SKM-1 (cell line): ENCODE measurements around the gene ZBED3.
"Not testable (repeated sequence)": the region's sequence is repeated elsewhere in the genome, so short reads cannot be mapped to it uniquely, and the experiment has no call there.

Experiments used
- DNase-seq: peaks from one replicate; lab custom pipeline; 2025; ENCODE audit not compliant: unreplicated experiment; lab: John Stamatoyannopoulos, UW

The ZBED3 gene

GRCh38 chr5:77086689-77087483 lies at the start of gene ZBED3:
Gene ZBED3 (minus strand): TSS chr5:77087285. CDS start chr5:77077878, 9,407 bp downstream.
- DNase-seq, result peak; percentile 21

- no peak for DNase-seq
Observed at GRCh38 chr5:77133061-77133758, 46.1 kb upstream of the ZBED3 start.

- no peak for DNase-seq
Observed at GRCh38 chr5:77131361-77131760, 44.3 kb upstream of the ZBED3 start.

- DNase-seq, result no peak
Observed at GRCh38 chr5:77129391-77129990, 42.4 kb upstream of the ZBED3 start.

- no peak for DNase-seq
Observed at GRCh38 chr5:77128411-77129061, 41.5 kb upstream of the ZBED3 start.

GRCh38 chr5:77123057-77123456 lies 36.0 kb upstream of the ZBED3 start:
- no peak for DNase-seq

- no peak for DNase-seq
Observed at GRCh38 chr5:77120706-77121105, 33.6 kb upstream of the ZBED3 start.

GRCh38 chr5:77120086-77120485 lies 33.0 kb upstream of the ZBED3 start:
- DNase-seq, result no peak

GRCh38 chr5:77117161-77117560 lies 30.1 kb upstream of the ZBED3 start:
- DNase-seq, result peak; percentile 41

- not testable (repeated sequence) for DNase-seq
Observed at GRCh38 chr5:77107035-77107434, 19.9 kb upstream of the ZBED3 start.

- DNase-seq, result no peak
Observed at GRCh38 chr5:77104813-77105212, 17.7 kb upstream of the ZBED3 start.

GRCh38 chr5:77103457-77103856 lies 16.4 kb upstream of the ZBED3 start:
- no peak for DNase-seq

- DNase-seq, result no peak
Observed at GRCh38 chr5:77102549-77102948, 15.5 kb upstream of the ZBED3 start.

- DNase-seq, result no peak
Observed at GRCh38 chr5:77101298-77101697, 14.2 kb upstream of the ZBED3 start.

- no peak for DNase-seq
Observed at GRCh38 chr5:77095189-77095588, 8.1 kb upstream of the ZBED3 start.

GRCh38 chr5:77087484-77088261 lies 588 bp upstream of the ZBED3 start:
- no peak for DNase-seq

GRCh38 chr5:77086368-77086688 lies 757 bp downstream of the ZBED3 start:
- DNase-seq, result no peak

GRCh38 chr5:77083088-77083487 lies 4.0 kb downstream of the ZBED3 start:
- no peak for DNase-seq

GRCh38 chr5:77082280-77082679 lies 4.8 kb downstream of the ZBED3 start:
- no peak for DNase-seq

GRCh38 chr5:77080905-77081304 lies 6.2 kb downstream of the ZBED3 start:
- no peak for DNase-seq

GRCh38 chr5:77080479-77080878 lies 6.6 kb downstream of the ZBED3 start:
- DNase-seq, result not testable (repeated sequence)
